ENCODE data around the gene BBC3.

BBC3 gene

DNA sequence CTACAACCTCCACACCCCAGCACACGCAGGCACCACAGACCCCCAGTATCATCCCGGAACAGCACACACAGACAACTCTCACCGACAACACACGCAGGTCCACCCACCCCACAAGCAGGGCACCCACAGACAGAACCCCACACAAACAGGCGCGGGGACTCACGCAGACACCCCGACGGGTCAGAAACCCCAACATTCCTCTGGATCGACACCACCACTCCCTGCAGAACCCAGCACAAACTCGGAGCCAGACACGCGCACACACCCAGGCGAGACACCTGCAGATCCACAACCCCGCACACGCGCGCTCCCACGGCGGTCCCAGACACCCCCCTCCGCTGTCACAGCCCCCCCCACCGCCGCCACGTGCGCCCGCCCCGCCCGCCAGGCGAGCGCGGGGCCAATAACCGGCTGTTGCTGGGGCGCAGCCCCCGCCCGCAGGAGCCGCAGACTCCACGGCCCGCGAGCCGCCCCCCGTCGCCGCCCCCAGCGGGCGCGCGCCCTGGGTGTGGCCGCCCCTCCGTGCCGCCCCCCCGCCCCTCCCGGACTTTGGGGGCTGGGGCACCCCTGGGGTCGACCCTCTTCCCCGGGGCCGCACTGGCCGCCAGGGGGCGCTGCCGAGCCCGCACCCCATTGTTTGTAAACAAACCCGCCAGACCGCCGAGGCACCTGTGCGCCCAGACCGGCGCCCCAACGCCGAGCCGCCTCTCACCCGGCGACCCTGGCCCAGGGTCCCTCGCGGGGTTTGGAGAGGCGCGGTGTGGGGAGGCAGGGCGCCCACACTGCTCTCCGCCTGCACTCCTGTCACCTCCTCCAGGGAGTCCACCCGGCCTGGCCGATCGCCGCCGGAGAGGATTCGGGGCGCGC is 712 bp downstream of the BBC3 start:
- DNase-seq = no peak

DNA sequence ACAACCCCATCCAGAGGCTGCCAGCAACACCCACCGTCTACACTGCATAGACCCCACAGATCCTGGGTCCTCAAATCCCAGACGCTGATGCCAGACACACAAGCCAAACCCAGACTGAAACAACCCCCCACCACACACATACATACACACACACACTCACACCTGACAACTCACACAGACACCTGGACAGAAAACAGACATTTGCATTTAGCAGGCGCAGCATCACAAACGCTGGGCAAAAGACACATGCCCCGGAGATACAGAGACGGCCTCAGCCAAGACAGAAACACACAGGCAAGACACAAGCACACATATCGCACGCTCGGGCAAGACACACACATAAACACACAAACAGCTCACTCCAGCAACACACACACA is 1.3 kb downstream of the BBC3 start:
- DNase-seq = no peak

DNA sequence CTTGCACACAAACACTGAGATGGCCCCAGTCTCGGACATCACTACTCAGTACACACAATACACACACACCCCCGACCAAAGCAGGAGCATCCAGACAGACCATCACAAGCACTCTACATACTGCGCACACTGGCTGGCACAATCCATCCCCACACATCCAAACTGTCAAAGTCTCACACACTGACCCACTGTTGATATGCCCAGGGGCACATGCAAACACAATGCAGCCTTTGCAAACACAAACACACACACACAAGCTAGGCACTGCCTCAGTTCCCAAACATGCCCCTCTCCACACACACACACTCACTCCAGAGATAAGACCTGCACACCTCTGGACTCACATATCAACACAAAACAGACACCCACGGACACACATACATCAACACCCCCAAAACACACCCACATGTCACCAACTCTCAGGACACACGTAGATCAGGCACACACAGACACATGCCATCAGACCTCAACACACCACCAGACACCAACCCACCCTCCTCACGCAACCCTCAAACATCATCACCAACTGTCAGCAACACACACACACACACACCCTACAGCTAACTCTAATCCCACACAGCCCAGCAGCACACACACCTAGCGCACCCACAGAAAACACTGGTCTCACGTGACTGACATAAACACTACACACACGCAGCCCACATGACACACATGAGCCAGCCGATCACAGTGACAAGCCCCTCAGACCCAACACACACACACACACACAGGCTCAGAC is 1.9 kb downstream of the BBC3 start:
- no peak for DNase-seq

GRCh38 chr19:47228168-47228936 is 2.6 kb downstream of the BBC3 start:
- no peak for DNase-seq

DNA sequence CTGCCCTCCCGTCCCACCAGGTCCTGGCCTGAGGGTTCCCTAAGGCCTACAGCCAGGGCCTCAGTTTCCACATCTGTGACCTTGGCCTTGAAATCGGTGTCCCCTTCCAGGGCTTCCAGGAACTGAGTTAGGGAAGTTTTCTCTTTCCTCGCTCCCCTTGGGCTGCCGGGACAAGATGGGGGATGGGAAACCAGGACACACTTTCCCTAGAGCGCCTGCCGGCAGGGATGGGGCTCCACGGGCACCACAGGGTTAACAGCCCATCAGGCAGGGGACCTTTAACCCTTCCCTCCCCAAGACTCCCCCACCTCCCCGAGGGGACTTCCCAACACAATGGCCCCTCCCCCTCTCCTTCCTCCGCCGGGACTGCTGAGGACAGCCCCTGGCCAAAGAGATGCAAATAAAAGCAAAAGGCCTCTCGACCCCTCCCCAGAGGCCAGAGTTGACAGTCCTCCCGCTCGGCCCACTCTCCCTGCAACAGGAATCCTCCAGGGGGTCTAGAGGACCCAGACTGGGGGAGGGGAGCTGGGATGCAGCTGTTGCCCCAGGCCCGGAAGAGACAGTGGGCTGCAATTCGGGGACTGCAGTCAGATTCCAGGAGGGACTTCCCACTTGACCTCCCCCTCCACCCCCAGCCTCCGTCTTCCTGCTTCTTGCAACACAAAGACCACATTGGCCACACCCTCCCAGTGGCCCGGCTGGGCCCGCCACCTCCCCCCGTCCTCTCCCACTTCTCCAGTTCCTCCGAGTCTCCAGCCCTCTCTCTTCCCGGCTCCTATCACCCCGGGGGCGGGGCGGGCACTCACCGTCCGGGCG is 3.4 kb downstream of the BBC3 start:
- DNase-seq = peak; percentile 66

- no peak for DNase-seq
Observed at GRCh38 chr19:47226426-47227351, 4.3 kb downstream of the BBC3 start.

GRCh38 chr19:47225746-47226425 is 5.1 kb downstream of the BBC3 start:
- no peak for DNase-seq

DNA sequence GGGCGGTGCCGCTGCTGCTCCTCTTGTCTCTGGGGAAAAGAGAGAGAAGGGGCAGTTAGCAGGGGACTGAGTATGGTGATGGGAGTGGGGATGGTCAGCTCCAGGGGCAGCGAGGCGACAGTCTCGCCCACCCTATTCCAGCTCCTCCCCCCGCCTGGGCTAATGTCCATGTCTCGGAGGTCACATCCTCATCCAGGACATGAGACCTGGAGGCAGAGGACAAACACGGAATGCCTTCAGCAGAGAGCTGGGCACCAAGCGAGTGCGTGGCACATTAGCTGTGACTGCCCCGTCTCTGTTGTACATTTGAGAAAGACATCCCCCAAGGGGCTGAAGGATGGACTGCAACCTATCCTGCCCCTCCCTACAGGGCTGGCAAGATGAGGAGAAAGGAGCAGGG is 9.1 kb downstream of the BBC3 start:
- DNase-seq = no peak

- no peak for DNase-seq
Observed at GRCh38 chr19:47221080-47221841, 9.7 kb downstream of the BBC3 start.

DNA sequence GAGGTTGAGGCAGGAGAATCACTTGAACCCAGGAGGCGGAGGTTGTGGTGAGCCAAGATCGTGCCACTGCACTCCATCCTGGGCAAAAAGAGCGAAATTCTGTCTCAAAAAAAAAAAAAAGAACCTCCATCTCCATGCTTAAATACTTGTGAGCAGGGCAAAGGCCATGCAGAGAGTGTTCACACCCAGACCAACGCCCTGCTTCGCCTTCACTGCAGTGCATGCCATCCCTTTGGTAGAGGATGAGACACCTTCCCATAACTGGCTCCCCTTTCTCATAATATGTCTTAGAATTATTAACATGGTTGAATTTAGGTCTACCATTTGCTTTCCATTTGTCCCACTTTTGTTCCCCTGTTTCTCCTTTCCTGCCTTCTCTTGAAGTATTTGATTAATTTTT is 15.4 kb downstream of the BBC3 start:
- DNase-seq = no peak

- peak; percentile 62 for DNase-seq
Observed at GRCh38 chr19:47210689-47211316, 20.2 kb downstream of the BBC3 start.

- no peak for DNase-seq
Observed at GRCh38 chr19:47210180-47210490, 20.9 kb downstream of the BBC3 start.

DNA sequence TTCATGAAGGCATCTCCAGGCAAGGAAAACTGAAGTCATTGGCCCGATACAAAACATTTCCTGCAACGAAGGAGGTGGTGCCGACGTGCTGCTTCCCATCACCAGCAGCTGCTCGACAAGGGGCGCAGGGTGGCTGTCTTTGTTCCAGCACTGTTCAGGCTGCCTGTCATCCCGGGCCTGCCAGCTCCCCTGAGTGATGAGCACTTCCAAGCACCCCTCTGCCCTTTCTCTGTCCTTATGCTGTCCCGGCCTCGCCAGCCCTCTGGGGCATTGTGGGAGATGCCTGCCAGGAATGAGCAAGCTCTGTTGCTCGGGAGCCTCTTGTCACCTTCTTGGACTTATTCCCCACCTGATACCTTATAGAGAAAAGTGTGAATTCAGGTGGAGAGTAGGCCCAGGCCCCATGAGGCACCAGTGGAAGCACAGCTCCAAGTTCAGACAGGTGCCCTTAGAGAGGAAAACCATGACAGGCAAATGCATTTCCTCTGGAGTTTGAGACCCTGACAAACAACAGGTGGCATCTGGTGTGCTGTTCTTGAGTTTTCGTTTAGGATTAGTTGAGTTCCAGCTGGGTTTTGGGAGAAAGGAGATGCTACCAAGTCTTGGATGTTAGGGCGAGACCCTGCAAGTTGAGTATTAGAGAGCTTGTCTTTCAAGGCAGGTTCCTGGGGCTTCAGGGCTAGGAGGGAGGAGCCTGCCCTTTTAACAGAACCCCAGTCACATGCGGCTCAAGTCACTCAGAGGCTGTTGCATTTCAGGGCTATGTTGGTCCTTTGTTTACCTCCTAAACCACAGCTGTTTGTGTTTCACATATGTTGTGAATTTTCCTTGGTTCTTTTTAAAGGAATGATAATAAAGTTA is 21.4 kb downstream of the BBC3 start:
- no peak for DNase-seq

DNA sequence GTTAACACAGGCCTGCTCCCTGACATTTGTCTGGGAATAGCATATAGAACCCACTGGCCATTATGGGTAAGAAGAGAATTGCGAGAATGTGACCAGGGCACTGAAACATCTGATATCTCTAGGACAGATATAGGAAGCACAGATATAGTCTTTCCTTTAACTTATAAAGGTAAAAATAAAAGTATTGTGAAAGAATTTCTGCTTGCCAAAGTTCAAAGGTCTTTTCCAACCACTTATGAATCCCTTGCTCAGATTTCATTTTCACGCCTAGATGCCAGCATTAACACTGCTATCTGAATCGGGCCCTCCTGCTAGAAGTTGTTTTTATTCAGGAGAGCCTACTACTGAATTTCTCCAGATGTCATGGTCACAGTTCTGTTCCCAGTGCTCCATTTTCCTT is 27.7 kb downstream of the BBC3 start:
- no peak for DNase-seq

- DNase-seq = no peak
Observed at GRCh38 chr19:47200530-47200929, 30.5 kb downstream of the BBC3 start.

DNA sequence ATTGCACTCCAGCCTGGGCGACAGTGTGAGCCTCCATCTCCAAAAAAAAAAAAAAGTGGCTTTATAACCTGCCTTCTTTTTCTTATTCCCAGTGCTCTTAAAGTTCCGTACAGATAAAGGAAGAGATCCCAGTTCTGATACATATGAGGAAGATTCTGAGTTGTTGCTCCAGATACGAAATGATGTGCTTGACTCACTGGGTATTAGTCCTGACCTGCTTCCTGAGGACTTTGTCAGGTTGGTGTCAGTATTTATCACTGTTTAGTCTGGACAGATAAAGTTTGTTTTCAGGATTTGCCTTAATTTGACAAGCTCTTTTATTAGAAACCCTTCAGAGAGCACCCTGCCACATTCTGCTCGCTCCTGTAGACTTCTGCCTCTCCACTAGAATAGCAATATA is 33.9 kb downstream of the BBC3 start:
- DNase-seq = no peak

- DNase-seq = no peak
Observed at GRCh38 chr19:47195434-47195833, 35.6 kb downstream of the BBC3 start.

- no peak for DNase-seq
Observed at GRCh38 chr19:47190167-47190727, 40.8 kb downstream of the BBC3 start.
